Ishikawa (cell line): ENCODE results near the gene NFX1.

ENCODE experiments used
- CEBPB ChIP-seq: IDR thresholded peaks from 2 replicates; pipeline ENCODE4 v1.6.1; 2012
- CREB1 ChIP-seq: IDR thresholded peaks from 2 replicates; pipeline ENCODE4 v1.6.1; 2012; ENCODE audit warnings: low read depth
- EGR1 ChIP-seq: IDR thresholded peaks from 2 replicates; pipeline ENCODE4 v1.6.1; 2012
- EP300 ChIP-seq: IDR thresholded peaks from 2 replicates; pipeline ENCODE4 v1.6.1; 2012; ENCODE audit warnings: borderline replicate concordance
- FOXM1 ChIP-seq: IDR thresholded peaks from 2 replicates; pipeline ENCODE4 v1.6.1; 2012; ENCODE audit warnings: low read depth, borderline replicate concordance
- NFIC ChIP-seq: IDR thresholded peaks from 2 replicates; pipeline ENCODE4 v1.6.1; 2012
- RAD21 ChIP-seq: IDR thresholded peaks from 2 replicates; pipeline ENCODE4 v1.6.1; 2012; ENCODE audit warnings: low read depth
- TAF1 ChIP-seq: IDR thresholded peaks from 2 replicates; pipeline ENCODE4 v1.6.1; 2012; ENCODE audit warnings: low read depth, mild to moderate bottlenecking
- TCF12 ChIP-seq: IDR thresholded peaks from 2 replicates; pipeline ENCODE4 v1.6.1; 2012; ENCODE audit warnings: low read depth
- TEAD4 ChIP-seq: IDR thresholded peaks from 2 replicates; pipeline ENCODE4 v1.6.1; 2012
- YY1 ChIP-seq: IDR thresholded peaks from 2 replicates; pipeline ENCODE4 v1.6.1; 2012; ENCODE audit warnings: low read depth
- ZBTB7A ChIP-seq: IDR thresholded peaks from 2 replicates; pipeline ENCODE4 v1.6.1; 2012; ENCODE audit warnings: low read depth
- TF ChIP-seq, protein P1 (sequence below): IDR thresholded peaks from 2 replicates; pipeline ENCODE4 v1.6.1; 2012
- TF ChIP-seq, protein P2 (sequence below): IDR thresholded peaks from 2 replicates; pipeline ENCODE4 v1.6.1; 2012
- TF ChIP-seq, protein P3 (sequence below): IDR thresholded peaks from 2 replicates; pipeline ENCODE4 v1.6.1; 2012; ENCODE audit warnings: low read depth, mild to moderate bottlenecking

NFX1 gene

DNA sequence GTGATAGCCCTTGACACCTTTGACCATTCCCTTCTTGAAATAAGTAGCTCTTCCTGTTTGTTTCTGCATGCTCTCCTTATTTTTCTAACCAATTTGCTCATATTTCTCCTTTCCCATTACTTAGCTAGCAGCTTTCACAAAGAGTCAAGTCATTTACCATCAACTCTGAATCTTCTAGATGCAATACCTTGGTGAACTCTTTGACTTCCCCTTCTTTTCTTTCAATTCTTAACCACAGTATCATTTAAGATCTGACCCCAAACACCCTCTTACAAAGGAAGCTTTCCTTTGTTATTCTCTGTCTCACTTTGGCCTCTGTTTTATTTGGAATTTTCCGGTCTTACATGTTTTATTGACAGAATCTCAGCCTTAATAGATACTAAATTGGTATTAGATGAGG lies 14.0 kb downstream of the NFX1 start:
- TF ChIP-seq EGR1 (no peak), TCF12 (no peak), RAD21 (no peak), CREB1 (no peak), NFIC (no peak), TAF1 (no peak), TEAD4 (no peak), ZBTB7A (no peak), FOXM1 (no peak), EP300 (no peak)
- TF ChIP-seq, protein P1, sequence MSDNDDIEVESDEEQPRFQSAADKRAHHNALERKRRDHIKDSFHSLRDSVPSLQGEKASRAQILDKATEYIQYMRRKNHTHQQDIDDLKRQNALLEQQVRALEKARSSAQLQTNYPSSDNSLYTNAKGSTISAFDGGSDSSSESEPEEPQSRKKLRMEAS = no peak
- TF ChIP-seq, protein P2, sequence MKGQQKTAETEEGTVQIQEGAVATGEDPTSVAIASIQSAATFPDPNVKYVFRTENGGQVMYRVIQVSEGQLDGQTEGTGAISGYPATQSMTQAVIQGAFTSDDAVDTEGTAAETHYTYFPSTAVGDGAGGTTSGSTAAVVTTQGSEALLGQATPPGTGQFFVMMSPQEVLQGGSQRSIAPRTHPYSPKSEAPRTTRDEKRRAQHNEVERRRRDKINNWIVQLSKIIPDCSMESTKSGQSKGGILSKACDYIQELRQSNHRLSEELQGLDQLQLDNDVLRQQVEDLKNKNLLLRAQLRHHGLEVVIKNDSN = no peak
- TF ChIP-seq, protein P3, sequence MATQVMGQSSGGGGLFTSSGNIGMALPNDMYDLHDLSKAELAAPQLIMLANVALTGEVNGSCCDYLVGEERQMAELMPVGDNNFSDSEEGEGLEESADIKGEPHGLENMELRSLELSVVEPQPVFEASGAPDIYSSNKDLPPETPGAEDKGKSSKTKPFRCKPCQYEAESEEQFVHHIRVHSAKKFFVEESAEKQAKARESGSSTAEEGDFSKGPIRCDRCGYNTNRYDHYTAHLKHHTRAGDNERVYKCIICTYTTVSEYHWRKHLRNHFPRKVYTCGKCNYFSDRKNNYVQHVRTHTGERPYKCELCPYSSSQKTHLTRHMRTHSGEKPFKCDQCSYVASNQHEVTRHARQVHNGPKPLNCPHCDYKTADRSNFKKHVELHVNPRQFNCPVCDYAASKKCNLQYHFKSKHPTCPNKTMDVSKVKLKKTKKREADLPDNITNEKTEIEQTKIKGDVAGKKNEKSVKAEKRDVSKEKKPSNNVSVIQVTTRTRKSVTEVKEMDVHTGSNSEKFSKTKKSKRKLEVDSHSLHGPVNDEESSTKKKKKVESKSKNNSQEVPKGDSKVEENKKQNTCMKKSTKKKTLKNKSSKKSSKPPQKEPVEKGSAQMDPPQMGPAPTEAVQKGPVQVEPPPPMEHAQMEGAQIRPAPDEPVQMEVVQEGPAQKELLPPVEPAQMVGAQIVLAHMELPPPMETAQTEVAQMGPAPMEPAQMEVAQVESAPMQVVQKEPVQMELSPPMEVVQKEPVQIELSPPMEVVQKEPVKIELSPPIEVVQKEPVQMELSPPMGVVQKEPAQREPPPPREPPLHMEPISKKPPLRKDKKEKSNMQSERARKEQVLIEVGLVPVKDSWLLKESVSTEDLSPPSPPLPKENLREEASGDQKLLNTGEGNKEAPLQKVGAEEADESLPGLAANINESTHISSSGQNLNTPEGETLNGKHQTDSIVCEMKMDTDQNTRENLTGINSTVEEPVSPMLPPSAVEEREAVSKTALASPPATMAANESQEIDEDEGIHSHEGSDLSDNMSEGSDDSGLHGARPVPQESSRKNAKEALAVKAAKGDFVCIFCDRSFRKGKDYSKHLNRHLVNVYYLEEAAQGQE = no peak

DNA sequence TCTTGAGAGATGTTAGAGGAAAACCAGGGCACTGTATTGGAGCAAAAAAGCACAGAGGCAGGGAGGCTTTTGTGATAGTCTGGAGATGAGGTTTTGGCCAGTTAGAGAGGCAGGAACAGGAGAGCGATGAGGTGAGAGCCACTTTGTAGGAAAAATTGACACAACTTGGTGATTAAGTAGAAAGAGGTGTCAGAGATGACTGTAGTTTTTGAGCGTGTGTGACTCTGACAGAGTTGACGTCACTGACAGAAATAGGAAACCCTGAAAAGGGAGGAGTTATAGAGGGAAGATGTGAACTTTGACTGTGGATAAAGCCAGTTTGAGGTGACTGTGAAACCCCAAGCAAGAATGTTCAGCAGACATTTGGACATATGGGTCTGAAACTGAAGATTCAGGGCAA lies 15.7 kb downstream of the NFX1 start:
- TF ChIP-seq ZBTB7A = no peak
- TF ChIP-seq RAD21 = no peak
- no peak for TF ChIP-seq TEAD4
- no peak for TF ChIP-seq EP300
- TF ChIP-seq, protein P2 = no peak

DNA sequence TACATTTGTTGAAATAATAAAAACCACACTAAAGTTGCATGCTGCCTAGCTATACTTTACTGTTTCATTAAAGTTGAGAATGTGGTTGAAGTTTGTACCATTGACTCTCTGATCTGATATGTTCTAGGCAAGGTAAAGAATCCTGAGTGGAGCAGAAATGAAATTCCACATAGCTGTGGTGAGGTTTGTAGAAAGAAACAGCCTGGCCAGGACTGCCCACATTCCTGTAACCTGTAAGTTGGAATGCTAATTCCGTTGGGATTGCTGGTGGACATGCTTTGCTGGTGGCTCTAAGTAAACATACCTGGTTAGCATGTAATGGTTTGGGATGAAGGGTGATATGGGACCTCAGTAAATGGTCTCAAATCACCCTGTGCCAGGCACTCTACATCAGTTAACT lies 16.8 kb downstream of the NFX1 start:
- TF ChIP-seq CREB1 = no peak
- no peak for TF ChIP-seq TCF12
- TF ChIP-seq FOXM1 = no peak
- TF ChIP-seq NFIC = no peak
- TF ChIP-seq ZBTB7A = no peak

DNA sequence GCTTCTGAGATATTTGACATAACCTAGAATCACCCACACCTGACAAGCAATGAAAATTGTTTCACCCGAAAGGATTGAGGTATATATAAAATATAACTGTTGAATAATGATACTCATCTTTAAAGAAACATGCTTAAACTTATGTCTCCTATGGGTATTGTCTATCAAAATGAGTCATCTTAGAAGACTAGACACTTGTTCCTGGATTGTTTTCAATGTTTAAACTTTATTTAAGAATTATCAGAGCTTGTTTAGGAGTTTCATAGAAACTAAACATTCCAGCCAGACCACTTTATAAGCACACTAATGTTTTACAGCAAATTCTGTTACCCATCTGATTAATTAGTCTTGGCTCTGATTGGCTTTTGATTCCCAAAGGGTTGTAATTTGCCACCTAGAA lies 19.6 kb downstream of the NFX1 start:
- TF ChIP-seq CREB1 (no peak), TAF1 (no peak), YY1 (no peak), EP300 (no peak), CEBPB (no peak), TEAD4 (no peak), TCF12 (no peak), EGR1 (no peak), RAD21 (no peak), NFIC (no peak), FOXM1 (no peak), ZBTB7A (no peak)
- TF ChIP-seq, protein P1 = no peak
- TF ChIP-seq, protein P3 = no peak
- TF ChIP-seq, protein P2 = no peak

DNA sequence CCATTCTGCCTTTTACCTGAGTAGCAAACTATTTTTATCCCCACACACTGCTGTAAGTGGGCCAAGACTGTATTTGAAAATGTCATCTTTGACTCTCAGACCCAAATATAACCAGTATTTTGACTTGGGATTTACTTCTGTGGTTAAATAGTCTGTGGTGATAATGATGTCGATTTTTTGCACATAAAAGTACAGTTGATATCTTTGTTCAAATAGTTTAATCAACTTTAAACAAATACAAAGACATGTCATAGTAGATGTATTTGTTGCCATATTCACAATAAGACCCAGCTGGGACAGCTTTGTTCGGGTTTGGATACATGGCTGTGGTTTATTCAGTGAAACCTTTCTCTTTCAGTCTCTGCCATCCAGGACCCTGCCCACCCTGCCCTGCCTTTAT lies 20.4 kb downstream of the NFX1 start:
- TF ChIP-seq EGR1 (no peak), ZBTB7A (no peak), NFIC (no peak), TCF12 (no peak)

DNA sequence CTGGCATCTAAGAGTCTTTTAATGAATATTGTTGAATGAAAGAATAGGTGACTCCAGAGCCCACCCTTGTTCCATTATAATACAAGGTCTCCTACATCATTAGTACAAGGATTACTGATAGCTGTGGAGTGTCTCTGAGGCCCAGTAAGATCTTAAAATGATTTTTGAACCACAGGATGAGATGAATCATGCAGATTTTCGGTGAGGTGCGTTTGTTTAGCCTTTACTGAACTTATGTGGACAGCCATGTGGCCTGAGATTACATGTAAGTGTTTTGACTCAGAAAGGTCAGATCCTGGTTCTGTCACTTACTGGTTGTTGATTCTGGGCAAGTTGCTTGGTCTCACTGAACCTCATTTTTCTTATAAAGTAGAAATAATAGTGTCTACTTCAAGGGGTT lies 21.6 kb downstream of the NFX1 start:
- no peak for TF ChIP-seq YY1
- TF ChIP-seq EGR1 = no peak
- no peak for TF ChIP-seq EP300
- no peak for TF ChIP-seq TAF1
- TF ChIP-seq FOXM1 = no peak
- no peak for TF ChIP-seq NFIC
- TF ChIP-seq ZBTB7A = no peak
- TF ChIP-seq TCF12 = no peak
- TF ChIP-seq, protein P1 = no peak
- TF ChIP-seq, protein P2 = no peak
- no peak for TF ChIP-seq CEBPB
